Activated CD4-positive, alpha-beta T cell treated with anti-CD3 and anti-CD28 coated beads for 36 hours (primary cell): ENCODE results near the gene NINJ2. TPM values are rescaled to one million over a fixed set of nuclear protein-coding genes. Genes with fewer than 3 reads are reported as not detected.
A peak's percentile ranks its signal among the peaks of the same experiment; 100 is the strongest.
"Not testable (repeated sequence)": the region's sequence is repeated elsewhere in the genome, so short reads cannot be mapped to it uniquely, and the experiment has no call there.

Experiments used
- ATAC-seq: fragments of 200-7000 bp; cut with Tn5 transposase; one replicate; pipeline ENCODE4 v1.10.0; 2021; ENCODE audit warnings: mild to moderate bottlenecking, moderate library complexity
- CTCF ChIA-PET: fragments of 350-600 bp; sonication (Branson Sonifier 250); formaldehyde crosslinking; loops from one replicate; lab custom pipeline; 2021; ENCODE audit warnings: antibody characterized with exemption; lab: Charles Lee
- POLR2A ChIA-PET: fragments of 350-600 bp; sonication (Branson Sonifier 250); formaldehyde crosslinking; loops from one replicate; lab custom pipeline; 2021; ENCODE audit warnings: antibody characterized with exemption, inconsistent platforms; lab: Charles Lee
- DNase-seq: peaks from one replicate; pipeline ENCODE4 v3.0.0-alpha.2; 2020
- H3K27ac Mint-ChIP-seq: one replicate; pipeline ENCODE4 v1.8.0; 2021; ENCODE audit warnings: mixed read lengths
- H3K27me3 Mint-ChIP-seq: one replicate; pipeline ENCODE4 v1.8.0; 2021; ENCODE audit warnings: mixed read lengths
- H3K36me3 Mint-ChIP-seq: one replicate; pipeline ENCODE4 v1.8.0; 2021; ENCODE audit warnings: low read depth, mixed read lengths
- H3K4me1 Mint-ChIP-seq: one replicate; pipeline ENCODE4 v1.8.0; 2021; ENCODE audit warnings: mixed read lengths
- H3K4me3 Mint-ChIP-seq: one replicate; pipeline ENCODE4 v1.8.0; 2021; ENCODE audit warnings: mild to moderate bottlenecking, moderate library complexity, mixed read lengths
- H3K9me3 Mint-ChIP-seq: one replicate; pipeline ENCODE4 v1.8.0; 2021; ENCODE audit warnings: low read depth, mixed read lengths
- intact Hi-C, 2 experiments: fragments of 100-400 bp; cut with DNase I in 1 of 2; cut with micrococcal nuclease in 1 of 2; formaldehyde crosslinking; loops; one replicate each; pipeline versions ENCODE4 v1.14.2 to v1.15.1; 2022 to 2024; cut with DNase I, micrococcal nuclease
- total RNA-seq, 2 experiments: library from RNA; stranded (reverse); gene quantifications; one replicate each; pipeline ENCODE4 v1.2.3, GENCODE V29; 2021

The NINJ2 gene, protein sequence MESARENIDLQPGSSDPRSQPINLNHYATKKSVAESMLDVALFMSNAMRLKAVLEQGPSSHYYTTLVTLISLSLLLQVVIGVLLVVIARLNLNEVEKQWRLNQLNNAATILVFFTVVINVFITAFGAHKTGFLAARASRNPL
- total RNA-seq = 1 to 10 TPM; 3.5 to 5.7 TPM

DNA sequence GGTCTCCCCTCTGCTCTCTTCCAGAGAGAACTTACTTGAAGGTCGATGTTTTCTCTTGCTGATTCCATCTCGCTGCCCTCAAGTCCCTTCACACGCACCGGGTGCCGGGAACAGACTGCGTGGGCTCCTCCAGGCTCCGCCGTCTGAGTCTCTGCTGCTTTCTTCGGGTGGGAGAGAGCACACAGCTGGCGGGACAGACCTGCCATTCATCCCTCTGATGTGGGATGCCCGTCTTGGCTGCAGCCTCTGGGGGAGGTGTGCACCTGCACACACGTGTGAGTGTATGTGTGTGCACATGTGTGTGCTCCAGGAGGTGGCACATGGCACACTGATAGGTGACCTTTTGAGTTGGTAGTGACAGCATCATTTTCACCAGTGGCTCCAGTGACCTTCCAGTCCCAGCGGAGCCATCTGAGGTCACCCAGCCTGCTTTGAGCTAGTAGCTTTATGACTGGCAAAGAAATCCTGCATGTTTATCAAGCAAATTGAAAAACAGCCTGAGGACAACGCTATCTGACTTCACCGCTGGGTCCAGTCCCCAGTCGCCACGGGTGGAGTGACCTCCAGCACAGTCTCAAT lies at the start of gene NINJ2:
Gene NINJ2 (minus strand): TSS at position 153 of the 579 bp plus-strand sequence. CDS start 85 bp downstream, at position 68.
- H3K27me3 Mint-ChIP-seq = no peaks in the 10 kb centered on the region
- H3K4me3 Mint-ChIP-seq = peak within 1 kb of the TSS; percentile 68
- ChIA-PET POLR2A (no interaction called here), CTCF (interaction anchor here (0.7 to 1.5 kb wide), 8 partner anchors 31 to 286 kb away, joined by 3 to 5 read pairs (median 3); partner anchors contain the start of gene RAD52)
- H3K27ac Mint-ChIP-seq = peak within 1 kb of the TSS; percentile 80
- DNase-seq (peak; percentile 52), ATAC-seq (peak; percentile 33)
- intact Hi-C loops = no loop called here
- no peaks in the 10 kb centered on the region for H3K36me3 Mint-ChIP-seq
- H3K9me3 Mint-ChIP-seq = no peaks in the 10 kb centered on the region
- H3K4me1 Mint-ChIP-seq = peaks cover 64% of the 10 kb centered on the region

DNA sequence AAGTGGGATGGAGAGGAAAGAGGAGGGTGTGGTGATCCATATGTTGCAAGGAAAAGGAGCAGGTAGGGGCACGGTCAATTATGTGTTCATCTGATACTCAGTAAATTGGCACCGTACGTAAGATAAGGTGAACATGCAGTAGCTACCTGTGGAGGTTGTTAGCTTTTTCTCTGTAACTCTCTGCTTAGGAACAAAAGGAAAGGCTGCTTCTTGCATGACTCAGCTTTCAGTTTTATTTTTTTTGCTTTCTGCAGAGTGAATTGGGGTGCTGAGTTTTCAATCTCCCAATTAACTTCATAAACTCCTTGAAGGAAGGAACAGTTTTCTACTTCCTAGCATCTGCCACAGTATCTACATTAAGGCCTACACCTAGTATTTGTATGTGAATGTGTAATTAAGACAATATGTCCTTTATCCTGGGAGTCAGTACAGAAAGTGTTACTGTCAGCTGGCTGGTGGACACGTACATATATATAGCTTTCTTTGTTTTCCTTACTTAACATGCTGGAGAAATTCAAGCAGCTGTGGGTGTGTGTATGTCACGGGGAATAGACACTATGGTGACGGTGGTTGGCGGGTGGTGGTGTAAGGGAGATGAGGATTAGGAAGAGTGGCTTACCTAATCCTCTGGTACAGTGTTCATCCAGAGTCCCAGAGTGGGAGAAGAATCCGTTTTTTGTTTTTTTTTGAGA lies 49.1 kb upstream of the NINJ2 start:
- H3K4me1 Mint-ChIP-seq = peaks cover 40% of the 10 kb centered on the region
- DNase-seq (no peak), ATAC-seq (no peak)
- no peaks in the 10 kb centered on the region for H3K36me3 Mint-ChIP-seq
- intact Hi-C loops = loop anchor here (2.0 kb wide), 2 partner anchors 38 kb away; no protein-coding TSS in a partner anchor
- H3K27me3 Mint-ChIP-seq = no peaks in the 10 kb centered on the region
- ChIA-PET CTCF (interaction anchor here (0.9 to 2.0 kb wide), 3 partner anchors 36 to 62 kb away, joined by 3 to 8 read pairs (median 4); no protein-coding TSS in a partner anchor), POLR2A (interaction anchor here (0.6 to 1.6 kb wide), 4 partner anchors 15 to 45 kb away, joined by 3 to 4 read pairs (median 3); partner anchors contain the start of gene WNK1)
- peaks cover 4% of the 10 kb centered on the region for H3K9me3 Mint-ChIP-seq
- H3K4me3 Mint-ChIP-seq = no peak overlapping the region
- H3K27ac Mint-ChIP-seq = peak overlapping the region; percentile 49

DNA sequence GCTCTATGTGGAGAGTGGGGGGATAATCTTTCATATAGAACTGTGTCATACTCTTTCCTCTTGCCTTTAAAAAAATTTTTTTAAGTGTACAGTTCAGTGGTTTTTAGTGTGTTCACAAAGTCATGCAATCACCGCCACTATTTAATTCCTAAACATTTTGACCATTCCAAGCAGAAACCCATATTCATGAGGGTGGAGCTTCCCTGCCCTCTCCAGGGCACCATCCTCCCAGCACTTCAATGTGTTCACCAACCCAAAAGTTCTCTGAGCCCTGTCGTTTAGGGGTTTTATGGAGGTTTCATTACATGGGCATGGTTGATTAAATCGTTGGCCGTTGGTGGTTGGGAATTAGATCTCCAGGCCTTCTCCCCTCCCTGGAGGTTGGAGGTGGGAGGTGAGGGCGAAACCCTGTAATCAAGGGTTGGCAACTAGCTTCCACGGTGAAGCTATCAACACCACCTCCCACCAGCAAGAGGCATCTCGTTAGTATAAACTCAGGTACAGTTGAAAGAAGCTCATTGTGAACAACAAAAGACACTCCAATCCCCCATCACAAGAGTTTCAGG lies 46.3 kb upstream of the NINJ2 start:
- ChIA-PET POLR2A (no interaction called here), CTCF (interaction anchor here (0.6 to 1.1 kb wide), 4 partner anchors 23 to 45 kb away, joined by 3 to 6 read pairs (median 3); no protein-coding TSS in a partner anchor)
- no peak overlapping the region for H3K4me3 Mint-ChIP-seq
- no peak overlapping the region for H3K27ac Mint-ChIP-seq
- H3K4me1 Mint-ChIP-seq = peaks cover 22% of the 10 kb centered on the region
- no peaks in the 10 kb centered on the region for H3K36me3 Mint-ChIP-seq
- no peaks in the 10 kb centered on the region for H3K27me3 Mint-ChIP-seq
- H3K9me3 Mint-ChIP-seq = peaks cover 4% of the 10 kb centered on the region
- intact Hi-C loops = no loop called here
- DNase-seq (no peak), ATAC-seq (no peak)

DNA sequence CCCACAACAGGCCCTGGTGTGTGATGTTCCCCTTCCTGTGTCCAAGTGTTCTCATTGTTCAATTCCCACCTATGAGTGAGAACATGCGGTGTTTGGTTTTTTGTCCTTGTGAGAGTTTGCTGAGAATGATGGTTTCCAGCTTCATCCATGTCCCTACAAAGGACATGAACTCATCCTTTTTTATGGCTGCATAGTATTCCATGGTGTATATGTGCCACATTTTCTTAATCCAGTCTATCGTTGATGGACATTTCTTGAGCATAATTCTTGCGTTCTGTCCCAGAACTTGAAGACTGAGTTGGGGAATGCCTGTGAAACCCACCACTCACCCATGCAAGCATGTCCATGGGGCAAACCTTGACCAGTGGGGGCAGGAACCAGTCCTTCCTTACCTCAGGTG lies 44.8 kb upstream of the NINJ2 start:
- ATAC-seq, H3K27me3 Mint-ChIP-seq, POLR2A ChIA-PET, DNase-seq, H3K4me3 Mint-ChIP-seq, H3K27ac Mint-ChIP-seq, H3K36me3 Mint-ChIP-seq, CTCF ChIA-PET, H3K9me3 Mint-ChIP-seq, intact Hi-C loops: not testable (repeated sequence)
- H3K4me1 Mint-ChIP-seq = peaks cover 14% of the 10 kb centered on the region

DNA sequence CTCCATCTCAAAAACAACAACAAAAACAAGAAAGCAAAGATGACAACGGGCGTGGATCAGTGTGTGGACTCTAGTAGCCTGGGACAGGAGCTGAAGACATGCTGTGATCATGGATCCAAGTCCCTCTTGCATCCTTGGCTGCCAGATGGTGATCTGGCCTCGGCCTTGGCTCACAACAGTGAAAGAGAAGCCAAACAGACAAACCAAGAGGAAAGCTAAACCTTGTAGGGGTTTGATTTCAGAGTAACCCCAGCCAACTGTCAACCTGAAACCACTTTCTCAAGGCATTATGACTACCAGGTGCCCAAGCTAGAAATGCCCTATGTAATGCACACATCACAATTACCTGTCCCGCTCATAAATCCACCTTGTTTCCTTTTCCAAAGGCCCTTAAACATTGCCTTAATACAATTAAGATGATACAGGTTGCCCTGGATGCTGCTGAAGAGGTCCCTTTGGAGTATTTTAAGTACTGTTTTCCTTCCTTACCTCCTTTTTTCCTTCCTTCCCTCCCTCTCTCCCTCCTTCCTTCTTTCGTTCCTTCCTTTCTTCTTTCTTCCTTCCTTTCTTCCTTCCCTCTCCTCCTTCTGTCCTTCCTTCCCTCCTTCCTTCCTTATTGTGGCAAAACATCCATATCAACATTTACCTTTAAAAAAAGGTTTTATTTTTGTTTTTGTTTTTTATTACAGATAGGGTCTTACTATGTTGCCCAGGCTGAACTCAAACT lies 41.4 kb upstream of the NINJ2 start:
- ATAC-seq (peak; percentile 61), DNase-seq (no peak)
- Mint-ChIP-seq H3K36me3 (no peaks in the 10 kb centered on the region), H3K4me1 (peaks cover 4% of the 10 kb centered on the region), H3K9me3 (peaks cover 4% of the 10 kb centered on the region), H3K27ac (no peak overlapping the region), H3K27me3 (no peaks in the 10 kb centered on the region), H3K4me3 (no peak overlapping the region)
- POLR2A ChIA-PET = no interaction called here
- intact Hi-C loops = no loop called here
- CTCF ChIA-PET = interaction anchor here (0.7 kb wide), 1 partner anchor 47 kb away, joined by 3 read pairs; no protein-coding TSS in a partner anchor

DNA sequence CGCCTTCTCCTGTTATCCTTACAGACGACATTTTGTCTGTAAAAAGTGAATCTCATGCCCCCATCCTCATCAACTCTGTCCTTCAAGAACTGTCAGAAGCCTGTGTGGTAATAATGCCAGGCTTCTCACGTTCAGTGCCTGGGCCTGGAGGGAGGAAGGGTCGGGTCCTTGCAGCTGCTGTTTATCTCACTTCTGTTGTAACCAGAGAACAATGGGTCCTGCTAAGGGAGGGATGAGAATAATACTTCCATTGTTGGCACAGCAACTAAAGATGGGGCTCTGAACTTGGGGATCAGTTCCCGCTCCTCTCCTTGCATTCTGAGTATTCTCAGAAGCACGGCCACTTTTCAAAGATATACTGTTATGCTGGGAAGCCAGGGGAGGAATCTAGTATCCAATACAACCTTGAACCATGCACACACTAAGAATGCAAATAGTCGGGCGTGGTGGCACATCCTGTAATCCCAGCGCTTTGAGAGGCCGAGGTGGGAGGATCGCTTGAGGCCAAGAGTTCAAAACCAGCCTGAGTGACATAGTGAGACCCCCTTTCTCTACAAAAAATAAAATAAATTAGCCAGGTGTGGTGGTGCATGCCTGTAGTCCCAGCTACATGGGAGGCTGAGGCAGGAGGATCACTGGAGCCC lies 38.8 kb upstream of the NINJ2 start:
- H3K9me3 Mint-ChIP-seq = peaks cover 8% of the 10 kb centered on the region
- POLR2A ChIA-PET = no interaction called here
- DNase-seq (no peak), ATAC-seq (no peak)
- H3K36me3 Mint-ChIP-seq = peaks cover 11% of the 10 kb centered on the region
- no peaks in the 10 kb centered on the region for H3K27me3 Mint-ChIP-seq
- no peak overlapping the region for H3K4me3 Mint-ChIP-seq
- CTCF ChIA-PET = no interaction called here
- peaks cover 17% of the 10 kb centered on the region for H3K4me1 Mint-ChIP-seq
- intact Hi-C loops = no loop called here
- H3K27ac Mint-ChIP-seq = no peak overlapping the region

DNA sequence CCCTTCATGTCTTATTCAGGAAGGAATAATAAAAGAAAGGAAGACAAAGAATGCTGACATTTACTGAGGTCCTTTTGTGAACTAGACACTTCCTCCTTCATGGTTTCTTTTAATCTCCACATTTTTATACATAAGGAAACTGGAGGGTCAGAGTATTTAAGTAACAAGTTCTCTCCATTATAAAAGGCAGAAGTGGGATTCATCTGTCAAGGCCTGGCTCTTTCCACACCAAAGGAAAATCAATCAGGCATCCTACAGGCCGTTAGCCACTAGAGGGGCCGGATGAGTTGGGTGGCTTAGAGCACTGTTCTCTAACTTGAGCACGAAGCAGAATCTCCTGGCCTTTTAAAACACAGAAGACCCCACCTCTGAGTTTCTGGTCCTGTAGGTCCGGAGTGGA lies 36.8 kb upstream of the NINJ2 start:
- no peak for DNase-seq
- CTCF ChIA-PET = interaction anchor here (1.3 kb wide), 1 partner anchor 26 kb away, joined by 3 read pairs; no protein-coding TSS in a partner anchor
- peaks cover 17% of the 10 kb centered on the region for H3K4me1 Mint-ChIP-seq
- H3K27me3 Mint-ChIP-seq = no peaks in the 10 kb centered on the region
- peaks cover 11% of the 10 kb centered on the region for H3K36me3 Mint-ChIP-seq
- POLR2A ChIA-PET = no interaction called here
- H3K9me3 Mint-ChIP-seq = peaks cover 11% of the 10 kb centered on the region
- intact Hi-C loops = no loop called here
- no peak overlapping the region for H3K4me3 Mint-ChIP-seq
- no peak for ATAC-seq
- no peak overlapping the region for H3K27ac Mint-ChIP-seq

DNA sequence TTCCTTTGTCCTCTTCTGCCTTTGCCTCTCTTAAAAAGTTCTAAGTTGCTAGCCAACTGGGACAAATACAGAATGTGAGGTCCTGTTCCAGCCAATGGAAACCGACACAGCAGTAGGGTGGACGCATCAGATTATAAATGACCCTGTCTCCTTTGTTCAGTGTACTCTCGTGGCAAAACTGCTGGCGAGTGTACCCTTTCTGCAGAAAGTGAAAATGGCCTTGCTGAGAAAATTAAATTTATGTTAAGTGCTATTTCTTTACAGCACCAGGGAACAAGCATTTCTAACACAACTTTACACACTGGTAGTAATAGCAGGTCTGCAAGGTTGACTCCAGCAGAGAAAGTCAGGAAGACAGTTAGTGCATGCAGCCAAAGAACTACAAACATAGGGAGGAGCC lies 35.0 kb upstream of the NINJ2 start:
- H3K27ac Mint-ChIP-seq, CTCF ChIA-PET, H3K4me3 Mint-ChIP-seq, POLR2A ChIA-PET, ATAC-seq, H3K27me3 Mint-ChIP-seq, DNase-seq, intact Hi-C loops: not testable (repeated sequence)
- Mint-ChIP-seq H3K36me3 (peaks cover 11% of the 10 kb centered on the region), H3K9me3 (peaks cover 11% of the 10 kb centered on the region), H3K4me1 (peaks cover 15% of the 10 kb centered on the region)

DNA sequence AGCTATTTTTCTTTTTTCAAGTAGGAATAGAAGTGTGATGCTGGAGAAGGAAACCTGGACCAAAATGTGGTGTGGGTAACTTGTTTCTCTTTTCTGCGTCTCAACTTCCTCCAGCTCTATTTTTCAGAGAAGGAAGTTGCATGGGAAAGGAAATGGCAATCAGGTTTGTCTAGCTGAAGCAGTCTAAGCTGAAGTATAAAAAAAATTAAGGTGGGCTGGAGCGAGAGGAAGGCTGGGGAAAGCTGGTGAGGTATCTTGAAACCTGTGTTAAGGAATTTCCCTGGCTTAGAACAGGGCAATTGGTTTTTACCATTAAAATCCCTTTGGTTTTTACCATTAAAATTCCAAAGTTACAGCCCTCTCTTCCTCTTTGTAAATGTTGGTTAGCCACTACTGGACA lies 34.2 kb upstream of the NINJ2 start:
- H3K36me3 Mint-ChIP-seq = peaks cover 11% of the 10 kb centered on the region
- CTCF ChIA-PET = interaction anchor here (0.5 kb wide), 1 partner anchor 12 kb away, joined by 3 read pairs; no protein-coding TSS in a partner anchor
- no peak for ATAC-seq

DNA sequence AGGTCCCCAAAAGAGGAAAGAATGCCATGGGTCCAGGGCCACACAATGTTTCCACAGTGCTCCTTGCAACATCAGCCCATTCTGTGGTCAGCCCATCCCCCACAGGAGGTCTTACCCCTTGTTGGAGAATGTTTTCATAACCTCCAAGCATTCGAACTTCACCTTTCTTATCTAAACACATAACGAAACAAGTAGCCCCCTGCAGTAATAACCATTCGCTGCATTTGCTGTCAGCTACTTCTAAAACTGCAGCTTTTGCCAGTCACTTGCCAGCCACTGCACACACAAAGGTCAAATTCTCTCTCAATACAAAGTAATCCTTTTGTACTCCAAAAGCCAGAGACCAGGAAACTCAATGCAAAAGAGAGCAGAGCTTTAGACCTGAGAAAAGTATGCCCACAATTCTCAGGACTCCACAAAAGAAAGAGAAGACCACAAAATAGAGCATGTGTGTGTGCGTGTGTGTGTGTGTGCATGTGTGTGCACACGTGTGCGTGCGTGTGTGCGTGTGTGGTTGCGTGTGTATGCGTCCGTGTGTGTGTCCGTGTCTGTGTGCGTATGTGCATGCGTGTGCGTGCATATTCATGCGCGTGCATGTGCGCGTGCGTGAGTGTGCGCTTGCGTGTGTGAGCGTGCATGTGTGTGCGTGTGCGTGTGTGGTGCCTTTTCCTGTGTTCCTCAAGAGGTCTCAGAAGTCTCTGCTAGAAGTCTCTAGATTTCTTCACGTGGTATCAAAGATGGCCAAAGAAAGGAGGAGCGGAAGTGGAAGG lies 31.7 kb upstream of the NINJ2 start:
- Mint-ChIP-seq H3K27me3 (no peaks in the 10 kb centered on the region), H3K9me3 (peaks cover 11% of the 10 kb centered on the region), H3K36me3 (peaks cover 11% of the 10 kb centered on the region), H3K4me1 (peaks cover 15% of the 10 kb centered on the region), H3K4me3 (no peak overlapping the region), H3K27ac (no peak overlapping the region)
- DNase-seq = no peak
- intact Hi-C loops = loop anchor here in 1 of 2 experiments (5.0 kb wide), 1 partner anchor 477 kb away; no protein-coding TSS in a partner anchor
- no peak for ATAC-seq
- ChIA-PET CTCF (interaction anchor here (0.7 to 0.9 kb wide), 4 partner anchors 9 to 32 kb away, joined by 3 read pairs; partner anchors contain the start of gene NINJ2), POLR2A (interaction anchor here (0.6 kb wide), 1 partner anchor 126 kb away, joined by 6 read pairs; no protein-coding TSS in a partner anchor)

More for the DNA sequence above, 34.2 kb upstream of the NINJ2 start:
- no peaks in the 10 kb centered on the region for H3K27me3 Mint-ChIP-seq
- no peak overlapping the region for H3K27ac Mint-ChIP-seq
- POLR2A ChIA-PET = interaction anchor here (0.9 kb wide), 1 partner anchor 15 kb away, joined by 3 read pairs; no protein-coding TSS in a partner anchor
- H3K4me1 Mint-ChIP-seq = peaks cover 15% of the 10 kb centered on the region
- DNase-seq = no peak
- intact Hi-C loops = no loop called here
- no peak overlapping the region for H3K4me3 Mint-ChIP-seq
- peaks cover 11% of the 10 kb centered on the region for H3K9me3 Mint-ChIP-seq
